Stimulated activated CD8-positive, alpha-beta memory T cell treated with anti-CD3 and anti-CD28 coated beads, Interleukin-7, amount 100 ng/mL, for 4 hours (primary cell): ENCODE results near the gene THRB.
"Not testable (repeated sequence)": the region's sequence is repeated elsewhere in the genome, so short reads cannot be mapped to it uniquely, and the experiment has no call there.

Experiments
- DNase-seq, 2 donors: peaks; one replicate each; pipeline ENCODE4 v3.0.0-alpha.2; 2020; ENCODE audit warnings: low read depth in 2 of 2

THRB gene

DNA sequence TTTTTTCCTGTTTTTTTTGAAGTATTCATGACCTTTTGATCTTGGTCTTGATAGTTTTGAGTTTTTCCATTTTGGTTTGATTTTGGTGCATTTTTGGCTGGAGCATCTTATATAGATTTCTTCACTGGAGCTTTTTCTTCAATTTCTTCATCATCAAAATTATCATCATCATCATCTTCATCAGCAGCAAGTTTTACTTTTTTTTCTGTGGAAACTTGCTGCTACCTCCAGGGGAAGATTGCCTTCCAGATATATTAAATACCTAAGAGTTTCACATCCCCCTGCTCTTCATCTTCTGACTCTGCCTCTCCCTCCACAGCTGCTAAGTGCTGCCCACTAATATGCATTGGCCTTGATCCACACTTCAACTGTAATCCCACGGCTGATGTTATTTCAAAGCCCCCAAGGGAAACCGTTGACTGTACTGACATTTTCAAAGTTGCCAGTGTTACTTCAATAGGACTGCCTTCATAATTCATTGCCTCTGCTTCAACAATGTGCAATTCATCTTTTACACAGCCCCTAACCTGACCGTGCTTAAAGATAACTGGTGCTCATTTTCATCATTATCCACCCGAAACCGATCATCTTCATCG lies 397.9 kb downstream of the THRB start:
- DNase-seq: no peak

DNA sequence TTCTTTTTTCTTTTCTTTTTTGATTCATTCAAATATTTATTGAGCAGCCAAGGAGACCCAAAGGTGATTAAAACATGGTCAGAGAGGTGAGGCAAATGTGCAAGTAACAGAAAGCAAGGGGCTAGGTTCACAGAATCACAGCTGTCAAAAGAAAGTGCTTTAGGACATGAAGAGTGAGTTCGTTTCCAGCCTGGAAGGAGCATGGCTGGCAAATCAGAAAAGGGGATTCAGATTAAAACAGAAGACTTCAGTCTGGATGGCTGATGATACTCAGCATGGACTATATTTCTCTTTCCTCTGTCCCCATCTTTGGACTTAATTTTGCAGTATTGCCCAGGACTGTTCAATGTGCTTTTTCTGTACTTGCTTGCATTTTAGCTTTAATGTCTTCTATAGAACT lies 398.4 kb downstream of the THRB start:
- no peak for DNase-seq

- not testable (repeated sequence) for DNase-seq
These were observed 399.8 kb downstream of the THRB start for GRCh38 chr3:24094818-24095217.

DNA sequence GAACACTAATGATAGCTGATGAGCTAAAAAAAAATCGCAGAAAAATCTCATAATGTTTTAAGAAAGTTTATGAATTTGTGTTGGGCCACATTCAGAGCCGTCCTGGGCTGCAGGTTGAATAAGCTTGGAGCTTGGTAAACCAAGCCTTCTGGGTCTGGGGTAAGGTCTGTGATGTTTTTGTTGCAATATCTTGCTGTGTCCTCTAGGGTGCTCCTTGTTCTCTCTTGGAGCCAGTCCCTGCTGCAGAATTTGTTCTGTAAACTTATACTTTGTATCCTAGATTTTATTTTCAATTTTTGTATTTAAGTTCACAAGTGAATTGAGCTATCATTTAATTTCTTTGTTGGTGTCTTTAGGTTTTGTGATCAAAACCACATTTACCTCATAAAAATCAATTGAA lies 405.9 kb downstream of the THRB start:
- DNase-seq: no peak

DNA sequence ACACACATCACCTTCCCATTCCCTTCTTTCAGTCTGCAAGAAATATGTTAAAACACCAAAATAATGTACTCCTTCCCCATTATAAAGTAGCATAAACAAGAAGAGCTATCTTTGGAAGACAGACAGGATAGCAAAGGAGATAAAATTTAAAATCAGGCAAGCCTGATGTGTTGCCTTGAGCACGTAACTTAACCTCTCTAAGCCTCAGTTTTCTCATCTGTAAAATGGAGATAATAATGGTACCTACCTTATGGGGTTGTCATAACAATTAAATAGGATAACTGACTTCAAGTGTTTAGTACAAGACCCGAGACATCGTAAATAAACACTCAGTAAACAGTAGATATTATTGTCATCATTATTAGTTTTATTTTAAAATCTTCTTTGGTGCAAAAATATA lies 407.2 kb downstream of the THRB start:
- no peak for DNase-seq

DNA sequence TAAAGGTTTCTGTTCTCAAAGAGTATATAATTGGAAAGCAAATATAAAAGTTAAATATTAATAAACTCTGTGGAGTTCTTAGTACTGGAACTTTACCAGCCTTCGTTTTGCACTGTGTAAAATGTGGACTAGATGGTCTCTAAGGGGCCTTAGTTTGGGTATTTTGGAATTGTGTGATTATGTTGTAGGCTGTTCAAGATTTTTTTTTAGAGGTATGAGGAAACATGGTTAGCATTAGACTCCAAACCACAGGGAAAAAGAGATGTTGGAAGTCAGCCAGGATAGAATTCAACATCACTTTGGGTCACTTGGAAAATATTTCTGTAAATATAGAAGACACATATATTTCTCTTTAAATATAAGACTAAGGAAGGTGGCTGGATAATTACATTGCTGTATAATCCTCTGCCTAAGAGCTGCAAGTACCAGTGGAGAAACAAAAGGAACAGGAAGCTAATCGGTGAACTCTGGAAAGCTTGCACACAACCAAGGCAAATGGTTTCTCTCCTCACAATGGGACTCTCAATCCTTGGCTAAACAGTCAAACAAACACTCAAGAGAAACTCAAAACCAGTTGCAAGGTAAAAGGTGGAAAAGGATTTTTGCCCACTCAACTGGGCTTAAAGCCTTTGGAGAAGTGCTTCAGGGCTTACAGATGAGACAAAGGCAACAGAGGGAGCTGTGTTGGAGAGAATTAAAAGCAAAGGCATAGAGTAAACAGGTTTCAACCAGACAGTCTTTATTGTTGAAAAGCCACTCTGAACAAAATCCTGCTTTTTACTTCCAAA lies 407.8 kb downstream of the THRB start:
- DNase-seq: no peak

- DNase-seq: no peak
These were observed 408.4 kb downstream of the THRB start for GRCh38 chr3:24086206-24086605.

GRCh38 chr3:24072193-24072592 lies 422.5 kb downstream of the THRB start:
- DNase-seq: no peak

- DNase-seq: no peak
These were observed 425.6 kb downstream of the THRB start for GRCh38 chr3:24069045-24069444.

DNA sequence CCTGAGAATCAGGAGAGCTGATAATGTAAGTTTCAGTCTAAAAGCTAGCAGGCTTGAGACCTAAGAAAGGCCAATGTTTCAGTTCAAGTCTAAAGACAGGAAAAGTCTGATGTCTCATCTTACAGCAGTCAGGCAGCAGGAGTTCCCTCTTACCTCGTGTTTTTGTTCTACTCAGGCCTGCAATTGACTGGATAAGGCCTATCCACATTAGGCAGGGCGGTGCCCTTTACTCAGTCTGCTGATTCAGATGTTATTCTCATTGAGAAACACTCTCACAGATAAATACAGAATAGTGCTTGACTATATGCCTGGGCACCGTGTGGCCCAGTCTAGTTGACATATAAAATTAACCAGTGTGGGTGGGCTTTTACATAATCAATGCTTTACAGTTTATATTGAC lies 427.2 kb downstream of the THRB start:
- DNase-seq: no peak
